Nephron (organoid): ENCODE measurements around the gene SAMM50.

Experiments used
- H3K27ac Mint-ChIP-seq, 3 experiments: 2 replicates each; pipeline ENCODE4 v1.8.0; 2020; ENCODE audit warnings: mixed read lengths in 3 of 3, mild to moderate bottlenecking in 2 of 3, moderate library complexity in 1 of 3
- H3K27me3 Mint-ChIP-seq: 2 replicates; pipeline ENCODE4 v1.8.0; 2021; ENCODE audit warnings: low read depth, mild to moderate bottlenecking, moderate library complexity, mixed read lengths
- H3K36me3 Mint-ChIP-seq: 2 replicates; pipeline ENCODE4 v1.8.0; 2020; ENCODE audit warnings: low read depth, mixed read lengths
- H3K4me1 Mint-ChIP-seq: 2 replicates; pipeline ENCODE4 v1.8.0; 2020; ENCODE audit warnings: mixed read lengths
- H3K4me3 Mint-ChIP-seq, 3 experiments: 2 replicates each; pipeline ENCODE4 v1.8.0; 2020; ENCODE audit warnings: mild to moderate bottlenecking in 3 of 3, mixed read lengths in 3 of 3, moderate library complexity in 2 of 3
- H3K9me3 Mint-ChIP-seq: 2 replicates; pipeline ENCODE4 v1.8.0; 2020; ENCODE audit warnings: mixed read lengths
- TF ChIP-seq, protein P1 (sequence below), 3 experiments: fragments of 200-600 bp; sonication (generic); IDR thresholded peaks; one replicate each; pipeline ENCODE4 v1.5.0; 2021; ENCODE audit warnings: antibody characterized with exemption in 3 of 3; ENCODE audit not compliant: unreplicated experiment in 3 of 3

SAMM50 gene

GRCh38 chr22:43999378-43999777, 44.1 kb downstream of the SAMM50 start:
- H3K27me3 Mint-ChIP-seq: peaks cover 10% of the 10 kb centered on the region
- H3K36me3 Mint-ChIP-seq: peaks cover 56% of the 10 kb centered on the region
- TF ChIP-seq, protein P1, sequence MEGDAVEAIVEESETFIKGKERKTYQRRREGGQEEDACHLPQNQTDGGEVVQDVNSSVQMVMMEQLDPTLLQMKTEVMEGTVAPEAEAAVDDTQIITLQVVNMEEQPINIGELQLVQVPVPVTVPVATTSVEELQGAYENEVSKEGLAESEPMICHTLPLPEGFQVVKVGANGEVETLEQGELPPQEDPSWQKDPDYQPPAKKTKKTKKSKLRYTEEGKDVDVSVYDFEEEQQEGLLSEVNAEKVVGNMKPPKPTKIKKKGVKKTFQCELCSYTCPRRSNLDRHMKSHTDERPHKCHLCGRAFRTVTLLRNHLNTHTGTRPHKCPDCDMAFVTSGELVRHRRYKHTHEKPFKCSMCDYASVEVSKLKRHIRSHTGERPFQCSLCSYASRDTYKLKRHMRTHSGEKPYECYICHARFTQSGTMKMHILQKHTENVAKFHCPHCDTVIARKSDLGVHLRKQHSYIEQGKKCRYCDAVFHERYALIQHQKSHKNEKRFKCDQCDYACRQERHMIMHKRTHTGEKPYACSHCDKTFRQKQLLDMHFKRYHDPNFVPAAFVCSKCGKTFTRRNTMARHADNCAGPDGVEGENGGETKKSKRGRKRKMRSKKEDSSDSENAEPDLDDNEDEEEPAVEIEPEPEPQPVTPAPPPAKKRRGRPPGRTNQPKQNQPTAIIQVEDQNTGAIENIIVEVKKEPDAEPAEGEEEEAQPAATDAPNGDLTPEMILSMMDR (IDR thresholded peaks at IDR 0.05; ENCODE audit: unreplicated experiment in 3 of 3): no peak
- no peaks in the 10 kb centered on the region for H3K9me3 Mint-ChIP-seq
- H3K4me1 Mint-ChIP-seq: peaks cover 50% of the 10 kb centered on the region
- H3K4me3 Mint-ChIP-seq: no peak overlapping the region
- H3K27ac Mint-ChIP-seq: peak overlapping the region in 1 of 3 experiments; percentile 69

- H3K9me3 Mint-ChIP-seq: no peaks in the 10 kb centered on the region
- no peak overlapping the region for H3K4me3 Mint-ChIP-seq
- TF ChIP-seq, protein P1 (IDR thresholded peaks at IDR 0.05; ENCODE audit: unreplicated experiment in 3 of 3): no peak
- H3K27me3 Mint-ChIP-seq: peaks cover 10% of the 10 kb centered on the region
- peaks cover 52% of the 10 kb centered on the region for H3K36me3 Mint-ChIP-seq
- peaks cover 51% of the 10 kb centered on the region for H3K4me1 Mint-ChIP-seq
- no peak overlapping the region for H3K27ac Mint-ChIP-seq
Measured at GRCh38 chr22:44000123-44000522, 44.9 kb downstream of the SAMM50 start.

- Mint-ChIP-seq H3K9me3 (no peaks in the 10 kb centered on the region), H3K4me3 (no peak overlapping the region), H3K27ac (peak overlapping the region in 2 of 3 experiments; percentile 44 to 67), H3K27me3 (peaks cover 8% of the 10 kb centered on the region), H3K36me3 (peaks cover 51% of the 10 kb centered on the region), H3K4me1 (peaks cover 50% of the 10 kb centered on the region)
- TF ChIP-seq, protein P1 (IDR thresholded peaks at IDR 0.05; ENCODE audit: unreplicated experiment in 3 of 3): no peak
Measured at GRCh38 chr22:44001521-44001920, 46.3 kb downstream of the SAMM50 start.

DNA sequence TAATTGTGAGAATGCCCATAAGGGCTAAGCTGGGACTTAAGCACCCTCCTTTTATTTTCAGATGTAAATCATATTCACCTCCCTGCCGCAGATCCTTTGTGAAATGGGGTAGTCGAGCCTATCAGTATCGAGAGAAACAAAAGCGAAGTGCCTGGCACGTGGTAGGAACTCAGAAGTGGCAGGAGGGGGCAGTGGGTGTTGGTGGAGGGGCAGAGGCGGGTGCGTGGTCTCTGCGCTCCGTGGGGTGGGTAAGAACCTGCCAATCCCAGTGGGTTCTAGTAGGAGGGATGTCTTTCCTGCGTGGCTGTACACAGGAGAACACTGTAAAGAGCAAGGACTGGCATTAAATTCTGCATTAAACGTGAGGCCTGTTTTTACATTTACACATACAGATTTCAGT, 47.1 kb downstream of the SAMM50 start:
- H3K4me3 Mint-ChIP-seq: no peak overlapping the region
- H3K9me3 Mint-ChIP-seq: peaks cover 3% of the 10 kb centered on the region
- H3K27me3 Mint-ChIP-seq: peaks cover 4% of the 10 kb centered on the region
- H3K36me3 Mint-ChIP-seq: peaks cover 52% of the 10 kb centered on the region
- peak overlapping the region; percentile 13 to 44 (median 13) for H3K27ac Mint-ChIP-seq
- peaks cover 47% of the 10 kb centered on the region for H3K4me1 Mint-ChIP-seq
- TF ChIP-seq, protein P1 (IDR thresholded peaks at IDR 0.05; ENCODE audit: unreplicated experiment in 3 of 3): no peak

GRCh38 chr22:44002997-44003396, 47.8 kb downstream of the SAMM50 start:
- Mint-ChIP-seq H3K27me3 (peaks cover 4% of the 10 kb centered on the region), H3K27ac (peak overlapping the region; percentile 13 to 44 (median 13)), H3K36me3 (peaks cover 53% of the 10 kb centered on the region), H3K4me1 (peaks cover 44% of the 10 kb centered on the region), H3K4me3 (no peak overlapping the region), H3K9me3 (peaks cover 3% of the 10 kb centered on the region)
- TF ChIP-seq, protein P1 (IDR thresholded peaks at IDR 0.05; ENCODE audit: unreplicated experiment in 3 of 3): no peak

DNA sequence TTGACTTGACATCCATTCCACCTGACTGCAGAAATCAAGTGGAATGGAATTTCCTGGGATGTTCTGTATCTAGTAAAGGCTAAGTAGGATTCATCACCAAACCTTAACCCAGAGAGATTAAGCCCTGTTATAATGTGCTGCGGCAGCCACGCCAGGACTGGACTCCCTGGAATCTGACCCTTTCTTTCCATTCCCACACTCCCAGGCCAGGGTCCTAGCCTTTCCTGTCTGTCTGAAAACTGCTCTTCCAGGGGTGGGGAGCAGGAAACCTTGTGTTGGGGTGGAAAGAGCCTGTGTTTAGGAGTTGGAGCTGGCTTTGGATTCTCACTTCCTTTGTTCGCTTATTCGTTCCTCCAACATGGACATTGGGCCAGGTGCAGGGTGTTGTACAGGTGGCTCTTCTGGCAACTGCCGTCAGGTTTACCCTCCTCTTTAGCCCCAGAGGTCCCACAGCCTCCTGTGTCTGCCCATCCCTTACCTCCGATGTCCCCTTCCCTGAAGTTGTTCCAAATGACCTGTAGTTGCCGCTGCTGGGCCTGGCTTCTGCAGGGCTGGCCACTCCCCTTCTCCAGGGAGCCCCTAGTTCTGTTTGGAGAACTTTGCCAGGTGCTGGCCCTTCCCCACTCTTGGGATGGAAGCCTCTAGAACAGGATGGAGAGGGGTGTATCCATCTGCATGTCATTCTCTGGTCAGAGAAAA, 48.3 kb downstream of the SAMM50 start:
- H3K9me3 Mint-ChIP-seq: peaks cover 3% of the 10 kb centered on the region
- peaks cover 4% of the 10 kb centered on the region for H3K27me3 Mint-ChIP-seq
- TF ChIP-seq, protein P1 (IDR thresholded peaks at IDR 0.05; ENCODE audit: unreplicated experiment in 3 of 3): peak in 1 of 3 experiments; percentile 40
- H3K4me1 Mint-ChIP-seq: peaks cover 39% of the 10 kb centered on the region
- peaks cover 48% of the 10 kb centered on the region for H3K36me3 Mint-ChIP-seq
- H3K27ac Mint-ChIP-seq: peak overlapping the region in 2 of 3 experiments; percentile 47 to 72
- H3K4me3 Mint-ChIP-seq: no peak overlapping the region
